GM21576 (cell line): ENCODE results near the gene SRRM4.
"Not testable (repeated sequence)": the region's sequence is repeated elsewhere in the genome, so short reads cannot be mapped to it uniquely, and the experiment has no call there.

Source experiments
- ATAC-seq: cut with Tn5 transposase; IDR thresholded peaks from one replicate; pipeline ENCODE4 v1.9.1; 2021; ENCODE audit warnings: mild to moderate bottlenecking, moderate library complexity; ENCODE audit not compliant: unreplicated experiment

Gene SRRM4

DNA sequence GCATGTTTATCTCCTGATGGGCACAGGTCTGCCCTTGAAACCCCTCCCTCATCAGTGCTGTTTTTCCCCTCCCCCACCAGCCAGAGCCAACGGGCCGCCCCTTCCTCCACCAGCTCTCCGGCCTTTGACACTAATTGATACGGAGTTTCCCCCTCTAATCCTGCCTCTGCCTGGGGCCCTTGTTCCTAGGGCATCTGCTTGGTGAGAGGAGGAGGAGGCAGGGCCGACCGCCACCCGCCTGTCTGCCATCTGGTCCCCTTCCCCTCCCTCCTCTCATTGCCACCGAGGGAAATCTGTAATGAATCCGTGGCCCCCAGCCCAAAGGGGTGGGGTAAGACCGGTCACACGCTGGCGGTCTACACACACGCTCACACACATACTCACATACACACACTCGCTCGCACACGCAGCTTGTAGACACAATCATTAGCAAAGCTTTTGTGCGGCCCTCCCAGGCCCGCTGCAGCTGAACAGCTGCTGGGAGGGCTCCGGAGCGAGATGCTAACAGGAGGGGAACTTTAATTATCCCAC lies 27.4 kb downstream of the SRRM4 start:
- no peak for ATAC-seq

DNA sequence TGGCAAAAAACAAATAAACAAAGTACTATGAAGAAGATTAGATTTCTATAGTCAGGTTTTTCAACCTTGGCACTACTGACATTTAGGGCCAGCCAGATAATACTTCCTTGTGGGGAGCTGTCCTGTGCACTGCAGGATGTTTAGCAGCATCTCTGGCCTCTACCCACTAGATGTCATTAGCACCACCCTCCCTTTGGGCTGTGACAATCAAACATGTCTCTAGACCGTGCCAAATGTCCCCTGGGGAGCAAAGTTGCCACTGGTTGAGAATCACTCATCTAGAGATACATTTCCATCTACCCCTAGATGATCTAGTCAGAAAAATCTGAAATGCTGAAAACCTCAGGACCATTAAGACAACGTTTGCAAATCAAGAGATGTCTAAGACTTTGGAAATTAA lies 29.9 kb downstream of the SRRM4 start:
- ATAC-seq, result no peak

DNA sequence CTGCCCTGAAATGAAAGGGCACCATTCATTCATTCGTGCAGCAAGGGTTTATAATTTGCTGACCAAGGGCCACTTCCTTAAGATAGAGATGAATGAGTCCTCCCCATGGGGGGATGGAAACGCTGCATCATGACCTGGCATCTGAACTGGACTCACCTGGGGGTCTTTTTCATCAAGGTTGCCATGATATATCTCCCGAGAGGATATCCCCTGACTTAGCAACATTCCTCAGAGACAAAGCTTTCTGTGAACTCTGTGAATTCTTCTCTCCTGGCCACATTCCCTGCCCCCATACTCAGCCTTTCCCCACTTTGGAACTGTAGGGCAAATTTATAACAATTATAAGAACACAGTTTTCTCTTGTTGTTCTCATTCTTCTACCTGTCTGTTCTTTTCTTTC lies 30.8 kb downstream of the SRRM4 start:
- no peak for ATAC-seq

DNA sequence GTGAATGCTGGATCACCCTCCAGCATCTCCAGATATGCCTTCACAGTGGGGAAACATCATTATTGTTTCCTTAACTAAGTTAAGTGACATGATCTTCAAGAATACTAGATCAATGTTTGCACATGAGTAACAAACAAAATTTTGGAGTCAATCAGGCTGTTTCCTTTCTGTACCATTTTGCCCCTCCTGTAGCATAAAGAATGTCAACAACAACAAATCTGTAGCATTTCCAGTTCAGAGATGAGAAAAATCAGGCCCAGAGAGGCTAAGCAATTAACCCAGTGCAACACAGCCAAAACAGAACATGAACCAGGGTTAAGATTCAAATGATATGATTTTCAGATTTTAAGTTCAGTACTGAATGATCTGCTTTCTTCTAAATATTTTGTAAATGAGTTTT lies 31.7 kb downstream of the SRRM4 start:
- no peak for ATAC-seq

DNA sequence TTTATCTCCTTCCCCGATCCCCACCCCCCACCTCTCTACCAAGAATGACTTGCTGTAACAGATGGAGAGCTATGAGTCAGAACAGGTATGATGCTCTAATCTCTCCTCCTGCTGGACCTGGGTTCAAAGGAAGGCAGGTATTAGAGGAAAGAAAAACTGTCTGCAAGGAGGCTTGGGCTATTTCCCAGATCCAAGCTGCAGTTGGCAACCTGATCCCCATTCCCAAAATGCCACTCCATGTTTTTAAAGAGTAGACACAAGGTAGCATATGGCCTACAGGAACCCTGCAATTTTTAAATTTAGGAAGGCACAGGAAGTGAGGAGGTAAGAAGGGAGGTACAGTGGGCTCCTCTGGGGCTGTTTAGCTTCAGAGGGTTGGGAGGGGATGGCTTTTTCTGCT lies 33.0 kb downstream of the SRRM4 start:
- no peak for ATAC-seq

DNA sequence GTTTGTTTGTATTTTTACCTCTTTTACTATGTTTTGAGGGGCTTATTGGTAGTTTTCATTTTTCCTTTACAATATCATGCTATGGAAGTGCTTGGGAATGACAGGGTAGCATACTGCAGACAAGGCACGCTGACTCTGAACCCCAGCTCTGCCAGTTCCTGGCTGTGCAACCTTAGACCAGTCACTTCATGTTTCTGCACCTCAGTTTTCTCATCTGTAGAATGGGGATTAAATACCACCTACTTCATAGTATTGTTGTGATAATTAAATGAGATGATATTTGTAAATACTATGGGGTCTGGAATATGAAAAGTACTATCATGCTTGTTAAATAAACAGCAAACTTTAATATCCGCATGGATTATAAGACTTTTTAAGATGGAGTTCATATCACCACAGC lies 35.4 kb downstream of the SRRM4 start:
- ATAC-seq, result no peak

DNA sequence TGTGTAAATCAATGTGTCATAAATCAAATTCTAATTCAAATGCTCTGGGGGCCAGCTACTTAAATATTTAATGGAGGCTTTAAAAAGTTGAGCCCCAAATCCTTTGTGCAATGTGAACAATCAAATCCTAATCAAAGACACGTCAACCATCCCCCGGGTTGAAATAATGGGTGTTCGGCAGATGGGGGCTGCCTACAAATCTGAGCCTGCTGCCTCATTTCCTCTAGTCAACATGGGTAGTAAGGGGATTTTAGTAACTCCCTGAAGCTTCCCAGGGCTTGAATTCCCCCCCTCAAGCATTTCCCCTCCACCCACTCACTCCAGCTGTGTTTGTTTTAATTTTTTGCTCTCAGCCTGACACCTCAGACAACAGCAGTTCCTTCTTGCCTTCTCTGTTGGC lies 37.8 kb downstream of the SRRM4 start:
- no peak for ATAC-seq

DNA sequence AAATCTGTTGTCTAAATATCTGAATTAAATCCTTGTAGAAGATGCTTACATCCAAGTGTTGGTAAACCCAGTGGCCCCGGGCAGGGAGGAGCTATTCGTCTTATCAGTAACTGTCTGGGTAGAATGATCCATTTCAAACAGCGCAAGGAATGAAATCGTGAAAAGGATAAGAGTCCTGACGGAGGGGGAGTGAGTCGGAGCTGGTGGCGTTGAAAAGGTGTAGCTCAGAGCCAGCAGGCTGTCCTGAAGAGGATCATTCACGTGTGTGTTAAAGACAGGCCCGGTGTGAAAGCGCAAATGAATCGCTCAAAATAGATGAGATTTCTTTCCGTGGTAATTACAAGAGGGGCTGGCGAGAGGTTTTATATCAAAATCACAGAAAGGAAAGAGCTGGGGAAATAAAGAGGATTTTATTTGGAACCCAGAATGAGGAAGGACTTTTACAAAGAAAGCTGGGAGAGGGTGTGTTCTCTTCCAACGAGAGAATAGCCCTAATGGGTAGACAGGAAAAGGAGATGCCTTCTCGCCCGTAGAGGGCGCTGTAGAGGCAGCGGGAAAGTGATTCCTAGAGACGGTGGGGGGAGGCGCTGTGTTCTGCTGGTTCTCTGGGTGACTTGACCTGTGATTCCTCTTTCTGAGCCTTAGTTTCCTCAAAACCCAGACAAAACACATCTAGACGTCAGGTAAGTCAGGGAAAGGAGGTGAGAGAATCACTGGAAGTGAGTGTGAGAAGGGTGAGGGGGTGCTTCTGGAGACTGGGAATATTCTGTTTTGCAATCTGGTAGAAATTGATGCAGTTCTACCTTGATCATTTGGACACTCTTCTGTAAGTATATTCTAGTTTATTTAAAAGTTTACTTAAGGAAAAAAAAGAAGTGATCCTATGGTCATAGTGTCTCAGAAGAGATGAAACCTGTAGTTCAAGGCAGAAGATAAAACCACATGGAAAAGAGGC lies 39.3 kb downstream of the SRRM4 start:
- ATAC-seq, result no peak

DNA sequence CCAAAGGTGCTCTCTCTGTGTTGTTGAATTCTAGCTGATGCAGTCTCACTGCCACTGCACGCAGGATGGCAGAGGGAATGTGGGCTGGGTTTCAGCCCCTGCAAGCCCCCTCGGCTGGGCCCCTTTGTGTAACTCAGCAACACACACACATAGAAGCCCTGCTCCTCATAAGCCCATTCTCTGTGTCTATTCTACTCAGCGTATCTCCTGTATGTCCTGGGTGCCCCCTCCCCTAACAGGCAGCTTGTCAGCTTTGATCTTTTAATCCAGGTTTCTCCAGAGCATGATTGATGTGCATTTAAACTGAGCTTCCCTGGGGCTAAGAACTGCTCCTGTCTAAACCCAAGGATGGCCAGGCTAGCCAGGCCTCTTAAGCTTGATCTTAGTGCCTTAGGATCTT lies 43.0 kb downstream of the SRRM4 start:
- no peak for ATAC-seq

DNA sequence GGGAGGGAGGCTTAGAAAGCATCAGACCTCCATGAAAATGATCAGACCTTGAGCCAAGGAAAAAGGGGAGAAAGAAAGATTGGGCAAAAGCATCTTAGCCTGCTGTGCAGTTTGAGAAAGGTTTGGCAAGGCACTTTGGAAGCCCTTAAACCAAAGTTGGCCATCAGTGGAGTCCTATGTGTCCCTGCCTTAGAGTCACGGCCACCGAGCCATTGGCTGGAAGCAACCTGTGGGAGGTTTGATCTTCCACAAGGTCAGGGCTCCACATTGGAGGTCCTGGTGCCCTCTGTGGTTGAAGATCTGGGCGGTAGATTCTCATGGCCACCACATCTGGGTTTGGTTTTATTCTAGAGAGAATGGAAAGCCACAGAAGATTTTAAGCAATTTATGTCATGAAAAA lies 44.4 kb downstream of the SRRM4 start:
- no peak for ATAC-seq

DNA sequence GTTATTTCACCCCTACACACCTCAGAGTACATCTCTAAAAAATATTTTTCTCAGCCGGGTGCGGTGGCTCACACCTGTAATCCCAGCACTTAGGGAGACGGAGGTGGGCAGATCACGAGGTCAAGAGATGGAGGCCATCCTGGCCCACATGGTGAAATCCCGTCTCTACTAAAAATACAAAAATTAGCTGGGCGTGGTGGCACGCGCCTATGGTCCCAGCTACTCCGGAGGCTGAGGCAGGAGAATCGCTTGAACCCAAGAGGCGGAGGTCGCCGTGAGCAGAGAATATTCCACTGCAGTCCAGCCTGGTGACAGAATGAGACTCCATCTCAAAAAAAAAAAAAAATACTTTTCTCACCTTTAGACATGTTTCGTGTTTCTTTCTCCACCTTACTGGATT lies 52.0 kb downstream of the SRRM4 start:
- not testable (repeated sequence) for ATAC-seq

DNA sequence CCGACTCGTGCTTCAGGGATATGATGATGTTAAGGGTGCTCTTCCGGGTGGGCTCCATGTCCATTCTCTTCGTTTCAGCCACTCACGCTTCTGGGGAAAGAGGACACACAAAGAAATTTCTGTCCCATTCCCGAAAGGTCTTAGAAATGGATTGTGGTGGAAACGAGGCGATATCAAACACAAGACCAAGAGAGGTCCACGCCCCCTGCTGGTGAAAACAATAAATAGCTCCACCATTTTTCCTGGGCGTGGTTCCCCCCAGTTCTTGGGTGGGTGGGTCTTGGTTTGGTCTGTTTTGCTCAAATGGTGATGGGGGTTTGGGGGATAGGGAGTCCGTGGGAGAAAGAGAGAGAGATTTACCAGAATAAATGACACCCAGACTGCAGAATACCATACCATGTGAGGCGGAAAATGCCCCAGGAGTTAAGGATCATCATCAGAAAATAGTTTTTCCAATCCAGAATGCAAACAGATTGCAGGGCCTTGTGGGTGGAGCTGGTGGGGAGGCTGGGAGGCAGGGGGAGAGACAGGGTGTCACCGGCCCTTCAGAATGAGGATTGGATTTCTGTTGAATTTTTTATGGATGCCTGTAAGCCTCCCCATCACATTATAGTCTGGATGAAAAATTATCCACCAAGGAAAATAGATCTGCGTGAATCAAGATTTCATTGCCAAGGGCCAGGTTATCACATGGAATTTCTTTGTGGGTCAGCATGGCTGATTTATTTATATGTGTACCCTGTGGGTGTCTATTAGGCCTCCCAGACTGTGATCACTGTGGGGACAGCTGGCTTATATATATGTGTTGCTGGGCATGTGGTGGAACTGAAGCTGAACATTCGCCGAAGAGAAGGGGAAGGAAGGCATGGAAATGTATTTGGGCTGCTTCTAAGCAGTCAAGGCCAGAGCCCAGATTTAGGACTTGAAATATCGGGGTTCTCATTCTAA lies 55.8 kb downstream of the SRRM4 start:
- no peak for ATAC-seq

DNA sequence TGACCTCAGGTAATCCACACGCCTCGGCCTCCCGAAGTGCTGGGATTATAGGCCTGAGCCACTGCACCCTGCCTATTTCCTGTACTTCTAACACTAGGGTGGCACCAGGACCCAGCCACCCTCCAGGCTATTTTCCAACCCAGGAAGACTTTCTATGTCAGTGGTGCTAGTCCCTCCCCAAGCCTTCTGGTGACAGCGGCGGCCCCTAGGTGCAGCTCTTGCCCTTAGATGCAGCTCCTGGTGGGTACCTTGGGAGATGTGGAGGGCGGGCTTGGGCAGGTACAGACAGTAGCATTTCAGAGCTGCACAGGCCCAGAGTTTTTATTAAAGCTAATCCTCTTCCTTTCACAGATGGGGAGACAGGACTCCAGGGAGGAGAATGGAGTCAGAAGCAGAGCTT lies 62.8 kb downstream of the SRRM4 start:
- no peak for ATAC-seq

DNA sequence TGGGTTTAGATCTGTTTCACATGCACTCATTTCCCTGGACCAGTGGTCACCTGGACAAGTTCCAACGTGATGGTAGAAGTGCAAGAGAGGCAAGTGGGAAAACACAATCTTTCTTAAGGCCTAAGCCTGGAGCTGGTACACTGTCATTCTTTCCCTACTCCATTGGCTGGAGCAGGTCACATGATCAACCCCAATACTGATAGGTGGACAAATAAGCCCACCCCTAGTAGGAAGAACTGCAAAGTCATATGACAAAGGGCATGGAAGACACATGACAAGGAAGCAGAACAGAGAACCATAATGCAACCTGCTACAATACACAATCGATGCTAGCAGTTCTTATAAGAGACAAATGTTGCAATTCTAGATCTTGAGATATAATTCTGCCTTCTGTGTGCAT lies 66.3 kb downstream of the SRRM4 start:
- ATAC-seq, result no peak

DNA sequence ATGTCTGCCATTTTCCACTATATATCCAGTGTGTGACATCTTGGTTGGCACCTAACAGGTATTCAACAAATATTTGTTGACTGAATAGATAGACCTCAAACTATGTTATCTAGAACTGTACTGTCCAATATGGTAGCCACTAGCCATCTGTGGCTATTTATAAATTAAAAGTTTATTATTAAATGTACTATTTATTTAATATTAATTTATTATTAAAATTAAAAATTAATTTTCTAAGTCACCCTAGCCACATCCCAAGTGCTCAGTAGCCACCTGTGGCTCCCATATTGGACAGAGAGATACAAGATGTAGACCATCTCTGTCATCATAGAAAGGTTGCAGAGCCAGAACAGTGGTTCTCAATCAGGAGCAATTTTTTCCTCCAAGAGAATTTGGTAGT lies 69.3 kb downstream of the SRRM4 start:
- ATAC-seq, result no peak

DNA sequence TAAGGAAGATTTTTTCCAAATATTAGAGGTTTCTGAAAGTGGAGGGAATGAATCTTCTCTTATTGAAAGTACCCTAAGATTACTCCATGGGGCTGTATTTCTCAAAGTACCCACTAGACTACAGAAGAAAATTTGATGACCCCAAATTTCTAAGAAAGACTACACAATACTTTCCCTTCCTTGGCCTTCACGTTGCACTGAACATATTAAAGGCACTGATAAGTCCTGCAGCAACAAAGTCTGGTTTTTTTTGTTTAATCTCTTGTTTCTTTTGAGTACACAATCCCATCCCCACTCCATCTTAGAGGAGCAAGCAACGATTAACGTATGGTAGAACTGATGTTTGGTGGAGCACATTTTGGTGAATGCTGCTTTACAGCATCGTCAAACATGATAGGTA lies 70.1 kb downstream of the SRRM4 start:
- ATAC-seq, result no peak

DNA sequence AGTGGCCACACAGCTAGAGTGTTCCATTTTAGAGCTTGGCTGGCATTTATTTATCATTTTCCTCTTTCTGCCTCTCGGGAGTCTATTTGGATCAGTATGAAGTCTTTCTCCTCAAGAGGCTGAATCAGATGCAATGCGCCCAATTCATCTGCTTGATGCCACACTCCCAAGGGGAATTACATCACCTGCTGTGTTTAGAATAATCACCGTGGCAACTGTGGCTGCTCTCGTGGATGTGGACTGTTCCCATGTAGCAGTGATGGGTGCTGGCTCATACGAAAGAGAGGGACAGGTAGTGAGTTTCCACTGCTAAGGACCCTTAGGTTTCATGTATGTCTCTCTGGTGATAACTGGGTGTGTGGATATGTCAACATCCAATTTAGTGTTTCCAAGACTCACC lies 70.7 kb downstream of the SRRM4 start:
- ATAC-seq, result no peak

DNA sequence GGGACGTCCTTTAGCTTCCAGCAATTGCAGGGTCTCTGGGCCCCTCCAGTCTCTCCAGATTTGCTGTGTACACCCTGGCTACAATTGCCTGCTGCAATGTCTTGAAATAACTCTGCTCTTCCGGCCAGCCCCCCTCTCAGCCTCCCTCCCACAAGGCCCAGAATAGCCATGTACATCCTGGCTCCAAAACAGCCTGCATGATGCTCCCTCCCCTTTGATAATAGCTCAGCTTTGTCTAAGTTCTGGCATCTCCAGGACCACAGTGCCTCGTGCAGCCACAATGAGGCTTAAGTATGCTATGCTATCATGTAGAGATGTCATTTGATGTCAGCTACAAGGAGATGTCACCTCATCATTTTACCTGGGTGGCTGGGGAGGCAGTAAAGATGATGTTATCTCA lies 74.6 kb downstream of the SRRM4 start:
- no peak for ATAC-seq

DNA sequence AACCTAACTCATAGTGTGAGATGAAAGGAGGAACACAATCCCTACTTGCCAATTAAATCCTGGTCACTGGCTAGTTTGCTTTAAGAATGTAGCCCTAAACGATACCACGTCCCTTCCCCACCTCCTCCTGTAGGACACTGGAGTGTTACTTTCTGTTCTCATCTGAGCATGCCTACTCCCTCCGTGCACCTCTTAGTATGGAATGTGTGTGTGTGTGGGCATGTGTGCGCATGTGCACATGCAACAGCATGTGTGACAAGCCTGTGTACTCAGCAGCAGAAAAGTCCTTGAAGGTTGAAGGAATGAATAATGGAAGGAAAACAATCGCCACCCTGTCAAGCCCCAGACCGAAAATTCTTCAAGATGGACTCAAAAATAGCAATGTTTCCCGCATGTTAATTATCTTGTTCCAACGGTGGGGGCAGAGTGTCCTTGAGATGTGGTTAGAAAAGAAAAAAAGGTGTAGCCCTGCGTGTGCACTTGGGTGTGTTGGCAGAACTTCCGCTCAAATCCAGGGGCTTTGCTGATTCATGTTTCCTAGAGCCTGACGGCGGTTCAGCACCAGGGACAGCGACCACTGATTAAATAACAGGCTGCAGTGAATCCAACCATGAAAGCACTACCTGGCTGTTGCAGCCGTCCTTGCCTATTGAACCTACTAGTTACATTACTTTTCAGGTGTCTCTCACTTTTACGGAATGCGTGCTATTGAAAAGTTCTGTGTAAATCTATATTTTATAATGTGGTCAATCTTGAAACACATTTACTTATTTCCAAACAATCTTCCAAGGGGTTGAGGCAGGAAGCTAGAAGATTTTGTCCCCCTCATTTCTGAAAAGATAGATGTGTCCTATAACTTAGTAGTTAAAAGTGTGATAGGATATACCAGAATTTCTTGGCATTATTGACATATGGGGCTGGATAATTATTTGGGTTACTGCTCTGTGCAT lies 79.8 kb downstream of the SRRM4 start:
- ATAC-seq, result no peak

DNA sequence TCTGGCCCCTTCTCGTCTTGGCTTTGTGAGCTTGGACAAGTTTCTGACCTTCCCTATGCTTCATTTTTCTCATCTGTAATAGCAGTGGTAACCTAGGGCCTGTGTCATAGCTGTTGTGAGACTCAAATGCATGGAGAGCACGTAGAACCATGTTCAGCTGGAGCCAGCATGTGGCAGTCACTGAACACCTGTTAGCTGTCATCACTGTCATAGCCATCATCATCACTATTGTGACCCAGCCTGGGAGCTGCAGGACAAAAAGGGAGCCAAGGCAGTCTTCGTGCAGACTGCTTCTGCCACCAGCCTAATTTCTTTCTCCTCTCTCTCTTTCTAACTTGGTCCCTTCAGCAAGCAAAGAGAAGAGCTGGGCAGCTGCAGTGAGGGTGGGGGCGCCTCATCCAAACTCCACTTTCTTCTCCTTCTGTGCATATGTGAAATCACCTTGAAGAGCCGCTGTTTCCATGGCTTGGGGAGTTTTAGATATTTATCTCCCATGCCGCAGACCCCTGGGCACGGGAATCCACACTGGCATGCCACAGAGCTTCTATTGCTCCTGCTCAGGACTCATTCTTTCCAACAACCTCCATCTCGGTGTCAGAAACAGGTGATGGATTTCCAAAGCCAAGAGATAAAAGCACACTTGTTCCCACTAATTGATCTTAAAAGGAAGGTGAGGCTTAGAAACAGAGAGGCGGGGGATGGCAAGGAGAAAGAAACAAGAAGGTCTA lies 87.0 kb downstream of the SRRM4 start:
- no peak for ATAC-seq
